ENCODE results near the gene OSM. TPM values are rescaled to one million over a fixed set of nuclear protein-coding genes. Genes with fewer than 3 reads are reported as not detected.

Gene OSM
- polyA plus RNA-seq, 2 donors, result 0.22 to 0.63 TPM

DNA sequence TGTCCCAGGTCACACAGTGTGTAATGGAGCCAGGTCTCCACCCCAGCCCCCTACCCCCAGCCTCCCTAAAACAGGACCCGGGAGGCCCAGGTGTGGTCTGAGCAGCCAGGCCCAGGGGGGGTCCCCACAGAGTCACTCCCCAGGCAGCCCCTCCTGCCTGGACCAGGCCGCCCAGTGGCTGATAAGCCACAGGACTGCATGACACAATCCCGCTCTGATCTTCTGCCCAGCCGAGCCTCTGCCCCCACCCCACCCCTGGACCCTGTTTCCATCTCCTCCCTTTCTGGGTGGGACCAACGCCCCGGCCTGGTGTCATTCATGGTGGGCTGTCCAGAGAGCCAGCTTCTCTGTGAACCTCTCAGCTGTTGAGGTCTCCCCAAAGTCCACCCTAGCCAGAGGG, 12.3 kb downstream of the OSM start:
- Histone ChIP-seq H3K27ac (ENCODE audit: low read depth in 2 of 2, low read length in 1 of 2) (no peak overlapping the region), H3K4me1 (ENCODE audit: control insufficient read depth in 2 of 2, insufficient read depth in 2 of 2, low read length in 1 of 2) (peaks cover 4 to 12% of the 10 kb centered on the region in 2 donors), H3K4me3 (ENCODE audit: low read depth in 1 of 2, low read length in 2 of 2) (no peak overlapping the region), H3K9me3 (ENCODE audit: control insufficient read depth in 2 of 2, insufficient read depth in 1 of 2, low read depth in 1 of 2, low read length in 1 of 2) (no peaks in the 10 kb centered on the region), H3K27me3 (ENCODE audit: control insufficient read depth in 1 of 2, insufficient read depth in 2 of 2, low read length in 2 of 2) (no peaks in the 10 kb centered on the region), H3K36me3 (ENCODE audit: control insufficient read depth in 2 of 2, insufficient read depth in 2 of 2, low read length in 1 of 2) (no peaks in the 10 kb centered on the region)
- WGBS, 2 donors, result 76% methylated on average over 6 of the region's 6 CpGs

DNA sequence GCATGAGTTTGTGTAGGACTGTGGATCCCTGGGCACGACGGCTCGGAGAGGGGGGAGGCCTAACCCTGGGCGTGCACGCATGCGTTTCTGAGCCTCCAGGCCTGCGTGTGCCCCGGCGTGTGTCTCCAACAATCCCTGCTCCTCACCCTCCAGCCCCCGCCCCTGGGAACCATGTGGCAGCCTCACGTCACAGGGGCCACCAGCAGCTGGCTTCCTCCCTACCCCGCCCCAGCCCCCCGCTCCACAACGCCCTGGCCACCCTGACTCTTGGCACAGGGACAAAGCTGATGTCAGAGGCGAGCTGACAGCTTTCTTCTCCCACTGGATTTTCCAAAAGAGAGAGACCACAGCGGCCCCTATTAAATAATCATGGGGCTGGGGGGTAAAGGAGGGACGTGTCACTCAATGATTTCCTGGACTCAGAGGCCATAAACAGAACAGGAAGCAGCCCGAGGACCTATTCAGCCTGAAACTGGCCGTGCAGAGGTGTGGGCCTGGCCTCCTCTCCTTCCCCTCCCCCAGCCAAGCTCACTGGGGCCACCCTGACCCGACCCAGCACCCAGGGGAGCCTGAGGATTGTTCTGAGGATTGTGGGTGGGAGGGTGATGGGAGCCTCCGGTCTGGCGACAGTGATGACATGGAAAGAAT, 13.3 kb downstream of the OSM start:
- 17 to 24% methylated on average over 21 to 22 of the region's 22 CpGs for WGBS, 2 donors
- H3K4me1 ChIP-seq (ENCODE audit: control insufficient read depth in 2 of 2, insufficient read depth in 2 of 2, low read length in 1 of 2), result peaks cover 4 to 12% of the 10 kb centered on the region in 2 donors

DNA sequence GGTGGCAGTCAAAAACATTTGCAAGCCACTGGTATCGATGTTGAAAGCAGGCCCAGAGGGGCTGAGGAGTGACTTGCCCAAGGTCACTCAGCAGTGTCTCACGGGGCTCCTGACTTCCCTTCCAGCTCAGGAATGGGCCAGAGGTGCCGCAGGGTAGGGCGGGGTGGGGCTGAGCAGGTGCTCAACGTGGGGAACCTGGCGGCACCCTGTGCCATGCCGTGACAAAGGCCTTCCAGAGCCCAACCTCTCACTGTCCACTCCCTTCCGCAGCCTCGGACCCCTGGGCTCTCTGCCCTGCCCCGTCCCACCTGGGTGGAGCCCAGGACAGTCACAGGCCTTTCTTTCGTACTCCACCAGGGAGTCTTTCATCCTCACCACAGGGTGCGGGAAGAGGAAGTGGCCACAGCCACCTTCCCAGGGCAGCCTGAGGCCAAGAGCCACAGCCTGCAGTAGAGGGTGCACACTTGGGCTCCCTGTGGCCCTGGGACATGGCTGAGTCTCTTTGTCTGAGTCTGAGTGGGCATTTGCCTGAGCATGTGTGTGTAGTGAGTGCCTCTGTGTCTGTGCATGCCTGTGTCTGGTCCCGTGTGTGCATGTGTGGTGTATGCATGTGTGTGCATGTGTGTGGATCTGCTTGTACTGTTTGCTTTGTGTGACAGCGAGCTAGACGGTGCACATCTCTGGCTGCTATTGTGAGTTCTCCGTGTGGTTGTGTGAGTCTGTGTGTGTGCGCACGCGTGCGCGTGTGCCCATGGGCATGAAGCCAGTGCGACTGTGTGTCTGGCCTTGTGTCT, 14.0 kb downstream of the OSM start:
- no peaks in the 10 kb centered on the region for H3K36me3 ChIP-seq (ENCODE audit: control insufficient read depth in 2 of 2, insufficient read depth in 2 of 2, low read length in 1 of 2)
- no peaks in the 10 kb centered on the region for H3K27me3 ChIP-seq (ENCODE audit: control insufficient read depth in 1 of 2, insufficient read depth in 2 of 2, low read length in 2 of 2)
- no peaks in the 10 kb centered on the region for H3K9me3 ChIP-seq (ENCODE audit: control insufficient read depth in 2 of 2, insufficient read depth in 1 of 2, low read depth in 1 of 2, low read length in 1 of 2)
- H3K27ac ChIP-seq (ENCODE audit: low read depth in 2 of 2, low read length in 1 of 2), result peak overlapping the region; percentile 29 to 32
- WGBS, 2 donors, result 40 to 51% methylated on average over 16 to 22 of the region's 22 CpGs
- H3K4me1 ChIP-seq (ENCODE audit: control insufficient read depth in 2 of 2, insufficient read depth in 2 of 2, low read length in 1 of 2), result peaks cover 4 to 12% of the 10 kb centered on the region in 2 donors
- no peak overlapping the region for H3K4me3 ChIP-seq (ENCODE audit: low read depth in 1 of 2, low read length in 2 of 2)

More for the DNA sequence above, 13.3 kb downstream of the OSM start:
- no peak overlapping the region for H3K4me3 ChIP-seq (ENCODE audit: low read depth in 1 of 2, low read length in 2 of 2)
- no peaks in the 10 kb centered on the region for H3K36me3 ChIP-seq (ENCODE audit: control insufficient read depth in 2 of 2, insufficient read depth in 2 of 2, low read length in 1 of 2)
- H3K27me3 ChIP-seq (ENCODE audit: control insufficient read depth in 1 of 2, insufficient read depth in 2 of 2, low read length in 2 of 2), result no peaks in the 10 kb centered on the region
- H3K27ac ChIP-seq (ENCODE audit: low read depth in 2 of 2, low read length in 1 of 2), result peak overlapping the region; percentile 4 to 27
- H3K9me3 ChIP-seq (ENCODE audit: control insufficient read depth in 2 of 2, insufficient read depth in 1 of 2, low read depth in 1 of 2, low read length in 1 of 2), result no peaks in the 10 kb centered on the region

DNA sequence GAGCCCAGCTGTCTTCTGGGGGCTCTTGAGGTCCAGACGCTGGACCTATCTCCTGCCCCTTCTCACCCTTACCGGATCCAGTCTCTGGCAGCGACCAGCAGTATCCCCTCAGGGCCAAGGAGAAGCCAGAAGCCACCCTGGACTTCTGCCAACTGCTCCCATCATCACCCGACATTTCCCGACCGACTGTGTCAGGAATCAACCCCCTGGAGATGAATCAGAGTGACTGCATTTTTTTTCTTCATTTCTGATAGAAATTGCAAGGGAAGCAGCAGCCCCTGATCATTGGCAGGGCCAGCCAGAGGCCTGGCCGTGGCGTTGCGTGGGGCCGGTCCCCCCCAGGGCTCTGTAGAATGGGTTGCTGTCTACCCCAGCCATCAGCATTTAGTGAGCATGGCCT, 14.9 kb downstream of the OSM start:
- no peak overlapping the region for H3K27ac ChIP-seq (ENCODE audit: low read depth in 2 of 2, low read length in 1 of 2)
- H3K9me3 ChIP-seq (ENCODE audit: control insufficient read depth in 2 of 2, insufficient read depth in 1 of 2, low read depth in 1 of 2, low read length in 1 of 2), result no peaks in the 10 kb centered on the region
- H3K4me3 ChIP-seq (ENCODE audit: low read depth in 1 of 2, low read length in 2 of 2), result no peak overlapping the region
- H3K27me3 ChIP-seq (ENCODE audit: control insufficient read depth in 1 of 2, insufficient read depth in 2 of 2, low read length in 2 of 2), result no peaks in the 10 kb centered on the region
- H3K4me1 ChIP-seq (ENCODE audit: control insufficient read depth in 2 of 2, insufficient read depth in 2 of 2, low read length in 1 of 2), result peaks cover 4 to 12% of the 10 kb centered on the region in 2 donors
- no peaks in the 10 kb centered on the region for H3K36me3 ChIP-seq (ENCODE audit: control insufficient read depth in 2 of 2, insufficient read depth in 2 of 2, low read length in 1 of 2)
- WGBS, 2 donors, result 63 to 66% methylated on average over 10 of the region's 10 CpGs

DNA sequence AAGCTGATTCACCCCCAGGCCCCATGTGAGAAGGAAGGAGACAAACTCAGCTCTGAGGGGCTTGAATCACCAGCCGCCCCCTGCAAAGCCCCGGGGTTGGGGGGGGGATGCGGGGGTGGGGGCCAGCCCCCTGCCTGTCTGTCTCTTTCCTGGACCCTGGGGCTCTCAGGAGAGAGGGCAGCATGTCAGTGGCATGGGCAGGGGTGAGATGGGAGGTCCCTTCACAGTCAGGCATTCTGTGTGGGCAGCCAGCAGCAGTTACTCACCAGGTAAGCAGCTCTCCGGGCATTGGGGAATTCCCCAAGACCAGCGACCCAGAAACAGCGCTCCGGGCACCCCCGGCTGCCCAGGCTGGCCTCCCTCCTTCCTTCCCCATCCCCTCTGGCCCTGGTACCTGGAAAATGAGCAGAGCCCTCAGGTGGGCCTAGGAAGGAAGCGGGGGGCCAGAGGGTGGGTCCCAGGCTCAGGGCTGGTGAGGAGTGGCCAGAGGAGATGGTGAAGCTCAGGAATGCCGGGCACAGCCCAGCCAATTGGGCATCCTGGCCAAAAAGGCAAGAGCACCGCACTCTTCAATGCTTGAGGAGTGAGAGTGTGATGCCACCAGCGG, 15.9 kb downstream of the OSM start:
- Histone ChIP-seq H3K4me3 (ENCODE audit: low read depth in 1 of 2, low read length in 2 of 2) (no peak overlapping the region), H3K4me1 (ENCODE audit: control insufficient read depth in 2 of 2, insufficient read depth in 2 of 2, low read length in 1 of 2) (peaks cover 4 to 12% of the 10 kb centered on the region in 2 donors), H3K27me3 (ENCODE audit: control insufficient read depth in 1 of 2, insufficient read depth in 2 of 2, low read length in 2 of 2) (no peaks in the 10 kb centered on the region), H3K9me3 (ENCODE audit: control insufficient read depth in 2 of 2, insufficient read depth in 1 of 2, low read depth in 1 of 2, low read length in 1 of 2) (no peaks in the 10 kb centered on the region), H3K27ac (ENCODE audit: low read depth in 2 of 2, low read length in 1 of 2) (no peak overlapping the region), H3K36me3 (ENCODE audit: control insufficient read depth in 2 of 2, insufficient read depth in 2 of 2, low read length in 1 of 2) (no peaks in the 10 kb centered on the region)
- 42 to 46% methylated on average over 12 of the region's 12 CpGs for WGBS, 2 donors

DNA sequence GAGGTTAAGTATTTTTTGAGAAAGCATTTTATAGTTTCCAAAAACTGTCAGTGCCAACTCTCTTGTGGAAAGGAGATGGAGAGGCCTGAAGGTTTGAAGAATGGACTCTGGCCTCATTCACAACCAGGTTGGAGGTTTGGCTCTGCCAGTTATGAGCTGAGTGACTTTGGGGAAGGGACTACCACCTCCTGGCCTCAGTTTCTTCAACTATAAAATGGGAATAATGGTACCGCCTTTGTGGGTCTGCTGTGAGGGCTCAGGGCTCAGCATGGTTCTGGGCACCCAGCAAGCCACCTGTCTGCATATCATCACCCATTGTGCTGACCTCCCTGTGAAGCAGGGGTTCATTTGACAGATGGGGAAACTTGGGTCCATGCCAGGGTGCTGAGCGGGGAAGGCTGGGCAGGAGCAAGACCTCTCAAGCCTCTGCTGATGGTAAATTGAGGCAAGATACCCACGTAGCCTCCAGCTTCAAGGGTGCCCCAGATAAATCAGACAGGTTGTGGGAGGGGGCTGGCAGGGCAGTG, 16.5 kb downstream of the OSM start:
- Histone ChIP-seq H3K27me3 (ENCODE audit: control insufficient read depth in 1 of 2, insufficient read depth in 2 of 2, low read length in 2 of 2) (no peaks in the 10 kb centered on the region), H3K4me3 (ENCODE audit: low read depth in 1 of 2, low read length in 2 of 2) (no peak overlapping the region), H3K36me3 (ENCODE audit: control insufficient read depth in 2 of 2, insufficient read depth in 2 of 2, low read length in 1 of 2) (no peaks in the 10 kb centered on the region), H3K9me3 (ENCODE audit: control insufficient read depth in 2 of 2, insufficient read depth in 1 of 2, low read depth in 1 of 2, low read length in 1 of 2) (no peaks in the 10 kb centered on the region), H3K27ac (ENCODE audit: low read depth in 2 of 2, low read length in 1 of 2) (no peak overlapping the region), H3K4me1 (ENCODE audit: control insufficient read depth in 2 of 2, insufficient read depth in 2 of 2, low read length in 1 of 2) (peaks cover 4 to 15% of the 10 kb centered on the region in 2 donors)
- WGBS, 2 donors, result 78 to 95% methylated on average over 3 of the region's 3 CpGs

DNA sequence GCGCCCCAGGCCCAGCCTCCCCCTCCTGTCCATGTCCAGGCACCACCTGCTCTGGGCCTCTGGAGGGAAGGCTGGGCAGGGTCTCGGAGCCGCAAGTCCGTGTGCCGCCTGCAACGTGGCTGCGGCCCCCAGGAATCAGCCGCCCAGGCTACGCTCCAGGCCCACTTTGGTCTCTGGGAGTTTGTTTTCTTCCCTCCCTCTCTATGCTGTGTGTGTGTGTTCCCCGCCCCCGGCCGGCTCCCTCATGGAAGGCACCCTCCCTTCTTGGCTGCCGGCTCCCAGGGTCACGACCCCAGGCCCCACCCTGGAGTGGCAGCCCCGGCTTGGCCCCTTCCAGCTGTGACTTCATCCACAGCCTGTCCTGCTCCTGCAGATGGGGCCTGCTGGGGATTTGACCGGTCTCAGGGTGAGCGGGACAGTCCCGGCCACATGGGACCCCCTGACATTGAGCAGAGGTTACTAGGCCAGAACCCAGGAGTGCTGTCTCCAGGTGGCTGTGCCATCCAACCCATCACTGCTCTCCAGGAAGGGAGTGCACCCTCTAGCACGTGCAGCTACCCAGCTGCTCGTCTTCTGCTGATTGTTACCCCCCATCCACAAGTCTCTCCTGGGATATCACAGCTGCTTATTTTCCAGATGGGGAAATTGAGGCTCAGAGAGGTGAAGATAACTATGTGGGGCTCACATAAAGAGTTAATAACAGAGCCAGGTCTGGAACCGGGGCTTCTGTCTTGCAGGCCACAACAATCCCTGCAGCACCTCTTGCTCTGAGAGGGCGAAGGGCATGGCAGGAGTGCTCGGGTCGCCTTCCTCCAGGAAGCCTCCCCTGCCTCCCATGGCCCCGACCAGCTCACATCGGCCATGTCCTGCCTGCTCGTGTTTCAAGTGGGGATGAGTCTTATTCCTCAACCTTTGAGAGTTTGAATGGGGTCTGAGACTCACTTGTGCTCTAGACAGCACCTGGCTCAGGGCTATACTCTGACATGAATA, 17.3 kb downstream of the OSM start:
- Histone ChIP-seq H3K36me3 (ENCODE audit: control insufficient read depth in 2 of 2, insufficient read depth in 2 of 2, low read length in 1 of 2) (no peaks in the 10 kb centered on the region), H3K4me1 (ENCODE audit: control insufficient read depth in 2 of 2, insufficient read depth in 2 of 2, low read length in 1 of 2) (peaks cover 4 to 15% of the 10 kb centered on the region in 2 donors), H3K9me3 (ENCODE audit: control insufficient read depth in 2 of 2, insufficient read depth in 1 of 2, low read depth in 1 of 2, low read length in 1 of 2) (no peaks in the 10 kb centered on the region), H3K27me3 (ENCODE audit: control insufficient read depth in 1 of 2, insufficient read depth in 2 of 2, low read length in 2 of 2) (no peaks in the 10 kb centered on the region), H3K27ac (ENCODE audit: low read depth in 2 of 2, low read length in 1 of 2) (no peak overlapping the region), H3K4me3 (ENCODE audit: low read depth in 1 of 2, low read length in 2 of 2) (no peak overlapping the region)
- 67 to 71% methylated on average over 27 of the region's 27 CpGs for WGBS, 2 donors

DNA sequence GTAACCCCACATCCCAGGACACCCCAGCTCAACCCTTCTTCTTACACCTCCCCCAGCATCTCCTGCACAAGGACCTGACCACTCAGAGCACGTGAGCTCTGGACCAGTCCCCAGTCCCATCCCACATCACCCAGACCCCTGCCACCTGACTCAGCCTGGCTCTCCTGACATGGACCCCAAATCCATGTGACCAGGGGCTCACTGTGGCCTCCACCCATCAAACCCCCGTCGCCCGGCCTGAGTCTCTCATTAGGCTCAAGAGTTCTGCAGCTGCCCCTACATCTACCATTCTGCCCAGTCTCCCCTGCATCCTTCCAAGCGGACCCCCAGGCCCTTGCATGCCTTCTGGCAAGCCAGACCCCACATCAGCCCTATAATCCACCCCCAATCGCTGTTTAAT, 18.2 kb downstream of the OSM start:
- Histone ChIP-seq H3K36me3 (ENCODE audit: control insufficient read depth in 2 of 2, insufficient read depth in 2 of 2, low read length in 1 of 2) (peaks cover 0 to 2% of the 10 kb centered on the region in 2 donors), H3K9me3 (ENCODE audit: control insufficient read depth in 2 of 2, insufficient read depth in 1 of 2, low read depth in 1 of 2, low read length in 1 of 2) (no peaks in the 10 kb centered on the region), H3K4me3 (ENCODE audit: low read depth in 1 of 2, low read length in 2 of 2) (no peak overlapping the region), H3K4me1 (ENCODE audit: control insufficient read depth in 2 of 2, insufficient read depth in 2 of 2, low read length in 1 of 2) (peaks cover 4 to 13% of the 10 kb centered on the region in 2 donors), H3K27me3 (ENCODE audit: control insufficient read depth in 1 of 2, insufficient read depth in 2 of 2, low read length in 2 of 2) (no peaks in the 10 kb centered on the region), H3K27ac (ENCODE audit: low read depth in 2 of 2, low read length in 1 of 2) (no peak overlapping the region)
- 66 to 80% methylated on average over 6 of the region's 6 CpGs for WGBS, 2 donors

DNA sequence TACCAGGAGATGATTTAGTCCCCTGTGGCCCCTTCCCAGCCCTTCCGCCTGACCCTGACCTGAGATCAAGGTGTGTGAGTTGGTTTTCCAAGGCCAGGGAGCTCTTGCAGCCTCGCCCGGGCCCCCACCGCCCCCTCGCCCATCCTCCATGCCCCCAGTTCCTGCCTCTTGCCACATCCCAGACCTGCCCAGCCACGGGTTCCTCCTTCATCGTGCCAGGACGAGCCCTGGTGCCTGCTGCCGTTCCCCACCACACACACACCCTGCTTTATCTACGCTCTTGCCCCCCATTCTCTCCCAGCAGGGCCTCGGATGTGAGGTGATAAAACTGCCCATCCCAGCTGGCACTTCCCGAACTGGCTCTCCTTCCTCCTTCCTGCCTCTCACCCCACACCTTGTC, 18.7 kb downstream of the OSM start:
- no peak overlapping the region for H3K27ac ChIP-seq (ENCODE audit: low read depth in 2 of 2, low read length in 1 of 2)
- 68 to 73% methylated on average over 12 of the region's 12 CpGs for WGBS, 2 donors
- H3K27me3 ChIP-seq (ENCODE audit: control insufficient read depth in 1 of 2, insufficient read depth in 2 of 2, low read length in 2 of 2), result no peaks in the 10 kb centered on the region
- peaks cover 4 to 9% of the 10 kb centered on the region in 2 donors for H3K4me1 ChIP-seq (ENCODE audit: control insufficient read depth in 2 of 2, insufficient read depth in 2 of 2, low read length in 1 of 2)
- no peak overlapping the region for H3K4me3 ChIP-seq (ENCODE audit: low read depth in 1 of 2, low read length in 2 of 2)
- no peaks in the 10 kb centered on the region for H3K9me3 ChIP-seq (ENCODE audit: control insufficient read depth in 2 of 2, insufficient read depth in 1 of 2, low read depth in 1 of 2, low read length in 1 of 2)
- H3K36me3 ChIP-seq (ENCODE audit: control insufficient read depth in 2 of 2, insufficient read depth in 2 of 2, low read length in 1 of 2), result peaks cover 0 to 4% of the 10 kb centered on the region in 2 donors

All from esophagus (tissue), 2 donors.